HG02588 (cell line): ENCODE measurements around the gene TPD52L2.

ENCODE experiments used
- ATAC-seq: cut with Tn5 transposase; IDR thresholded peaks from one replicate; pipeline ENCODE4 v1.9.1; 2021; ENCODE audit warnings: mild to moderate bottlenecking, moderate library complexity; ENCODE audit not compliant: unreplicated experiment

The TPD52L2 gene

DNA sequence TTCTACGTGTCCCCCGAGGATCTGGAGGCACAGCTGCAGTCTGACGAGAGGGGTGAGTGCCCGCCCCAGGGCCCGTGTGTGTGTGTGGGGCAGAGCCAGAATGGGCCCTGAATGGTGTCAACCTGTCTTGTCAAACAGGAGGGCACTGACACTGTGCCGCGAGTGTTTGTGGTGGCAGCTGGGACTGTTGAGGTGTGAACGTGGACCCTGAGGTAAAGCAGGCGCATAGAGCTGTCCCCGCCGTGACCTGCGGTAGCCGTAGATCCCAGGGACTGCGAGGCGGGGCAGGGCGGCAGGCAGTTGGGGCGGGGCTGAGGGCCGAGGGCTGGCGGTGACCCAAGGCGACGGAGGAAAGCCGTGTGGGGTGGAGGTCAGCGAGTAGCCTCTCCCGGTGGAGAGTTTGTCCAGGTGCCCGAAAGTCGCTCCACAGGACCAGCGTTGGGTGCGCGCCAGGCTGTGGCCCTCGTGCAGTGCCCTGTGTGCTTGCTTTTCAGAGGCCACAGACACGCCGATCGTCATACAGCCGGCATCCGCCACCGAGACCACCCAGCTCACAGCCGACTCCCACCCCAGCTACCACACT lies 66.0 kb downstream of the TPD52L2 start:
- no peak for ATAC-seq

- ATAC-seq: no peak
These were observed 66.7 kb downstream of the TPD52L2 start for GRCh38 chr20:63931735-63932134.

DNA sequence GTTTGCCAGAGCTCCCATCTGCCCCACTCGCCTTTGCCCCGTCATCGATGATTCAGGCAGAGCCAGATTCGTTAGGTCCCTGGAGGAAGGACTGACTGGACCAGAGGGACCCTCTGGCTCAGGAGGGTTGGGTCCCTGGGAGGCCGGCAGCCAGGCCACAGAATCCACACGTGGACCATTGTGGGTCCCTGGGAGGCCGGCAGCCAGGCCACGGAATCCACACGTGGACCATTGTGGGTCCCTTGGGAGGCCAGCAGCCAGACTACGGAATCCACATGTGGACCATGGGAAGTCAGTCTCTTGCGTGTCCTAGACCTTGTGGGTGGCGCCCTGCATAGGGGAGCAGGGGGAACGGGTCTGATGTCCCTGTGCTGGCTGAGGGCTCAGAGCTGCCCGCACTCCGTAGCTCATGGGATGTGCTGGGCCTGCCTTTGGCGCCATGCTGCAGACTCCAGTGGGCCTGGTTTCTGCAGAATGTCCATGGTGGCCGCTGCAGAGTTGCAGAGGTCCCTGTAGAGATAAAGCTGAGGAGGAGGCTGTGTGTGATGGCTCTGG lies 67.6 kb downstream of the TPD52L2 start:
- ATAC-seq: no peak

- ATAC-seq: no peak
These were observed 68.6 kb downstream of the TPD52L2 start for GRCh38 chr20:63933646-63934045.

- no peak for ATAC-seq
These were observed 69.4 kb downstream of the TPD52L2 start for GRCh38 chr20:63934271-63935068.

- no peak for ATAC-seq
These were observed 70.4 kb downstream of the TPD52L2 start for GRCh38 chr20:63935447-63935846.

DNA sequence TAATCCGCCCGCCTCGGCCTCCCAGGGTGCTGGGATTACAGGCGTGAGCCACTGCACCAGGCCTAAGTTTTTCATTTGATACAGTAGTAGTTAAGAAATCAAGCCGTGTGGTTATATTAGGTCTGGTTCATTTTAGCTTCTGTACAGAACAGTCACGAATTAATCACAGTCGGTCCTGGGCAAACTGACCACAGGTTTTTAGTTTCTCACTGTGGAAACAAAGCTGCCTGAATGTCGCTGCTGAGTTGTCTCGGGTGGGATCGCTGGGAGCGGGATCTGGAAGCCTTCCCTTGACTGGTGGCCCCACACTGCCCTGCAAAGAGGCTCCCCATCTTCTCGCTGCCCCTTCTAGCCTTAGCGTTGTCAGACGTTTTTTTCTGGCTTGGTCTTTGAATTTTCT lies 72.5 kb downstream of the TPD52L2 start:
- no peak for ATAC-seq

- no peak for ATAC-seq
These were observed 74.2 kb downstream of the TPD52L2 start for GRCh38 chr20:63939061-63939935.

- no peak for ATAC-seq
These were observed 75.0 kb downstream of the TPD52L2 start for GRCh38 chr20:63940071-63940471.

GRCh38 chr20:63940472-63941266 lies 75.6 kb downstream of the TPD52L2 start:
- no peak for ATAC-seq
